Tongue (tissue), 2 donors: ENCODE data around the gene CDC34. TPM values are rescaled to one million over a fixed set of nuclear protein-coding genes. Genes with fewer than 3 reads are reported as not detected.
"Not testable (repeated sequence)": the region's sequence is repeated elsewhere in the genome, so short reads cannot be mapped to it uniquely, and the experiment has no call there.

ENCODE experiments used
- DNase-seq: peaks from one replicate; pipeline ENCODE4 v3.0.0-alpha.2; 2015
- total RNA-seq: library from RNA; depleted of rRNA; stranded (reverse); fragments of >200 nt; gene quantifications from one replicate; pipeline ENCODE4 v1.2.3, GENCODE V29; 2014

CDC34 gene
- total RNA-seq, 1 donor from 2014 or later = 64.1 TPM

- DNase-seq = no peak
Measured at GRCh38 chr19:573519-573825, 41.9 kb downstream of the CDC34 start.

- peak; percentile 51 for DNase-seq
Measured at GRCh38 chr19:574658-575526, 43.3 kb downstream of the CDC34 start.

- peak; percentile 21 for DNase-seq
Measured at GRCh38 chr19:575527-576506, 44.3 kb downstream of the CDC34 start.

GRCh38 chr19:576768-577438 lies 45.3 kb downstream of the CDC34 start:
- no peak for DNase-seq

- DNase-seq = no peak
Measured at GRCh38 chr19:577439-578392, 46.2 kb downstream of the CDC34 start.

GRCh38 chr19:579111-579841 lies 47.7 kb downstream of the CDC34 start:
- no peak for DNase-seq

GRCh38 chr19:579842-580155 lies 48.2 kb downstream of the CDC34 start:
- no peak for DNase-seq

- DNase-seq = no peak
Measured at GRCh38 chr19:580274-580835, 48.8 kb downstream of the CDC34 start.

GRCh38 chr19:581399-582111 lies 50.0 kb downstream of the CDC34 start:
- DNase-seq = no peak

- no peak for DNase-seq
Measured at GRCh38 chr19:582497-583197, 51.1 kb downstream of the CDC34 start.

- no peak for DNase-seq
Measured at GRCh38 chr19:583198-583967, 51.8 kb downstream of the CDC34 start.

GRCh38 chr19:583968-584239 lies 52.3 kb downstream of the CDC34 start:
- no peak for DNase-seq

GRCh38 chr19:584240-585001 lies 52.9 kb downstream of the CDC34 start:
- DNase-seq = peak; percentile 68

GRCh38 chr19:585146-585545 lies 53.6 kb downstream of the CDC34 start:
- DNase-seq = not testable (repeated sequence)

- DNase-seq = no peak
Measured at GRCh38 chr19:585551-586110, 54.1 kb downstream of the CDC34 start.

- peak; percentile 76 for DNase-seq
Measured at GRCh38 chr19:588093-588740, 56.7 kb downstream of the CDC34 start.
